Stimulated activated CD4-positive, alpha-beta T cell treated with anti-CD3 and anti-CD28 coated beads, Interleukin-1b, Interleukin-23, amount 100 ng/mL, for 4 hours (primary cell): ENCODE data around the gene POTED.
"Not testable (repeated sequence)": the region's sequence is repeated elsewhere in the genome, so short reads cannot be mapped to it uniquely, and the experiment has no call there.

Source experiments
- DNase-seq, 2 donors: peaks; one replicate each; pipeline ENCODE4 v3.0.0-alpha.2; 2020; ENCODE audit warnings: low read depth in 2 of 2

POTED gene

GRCh38 chr21:13609477-13609876 is at the start of gene POTED:
Gene POTED (plus strand): TSS chr21:13609777. CDS start chr21:13610229, 452 bp downstream.
- DNase-seq = not testable (repeated sequence)

DNA sequence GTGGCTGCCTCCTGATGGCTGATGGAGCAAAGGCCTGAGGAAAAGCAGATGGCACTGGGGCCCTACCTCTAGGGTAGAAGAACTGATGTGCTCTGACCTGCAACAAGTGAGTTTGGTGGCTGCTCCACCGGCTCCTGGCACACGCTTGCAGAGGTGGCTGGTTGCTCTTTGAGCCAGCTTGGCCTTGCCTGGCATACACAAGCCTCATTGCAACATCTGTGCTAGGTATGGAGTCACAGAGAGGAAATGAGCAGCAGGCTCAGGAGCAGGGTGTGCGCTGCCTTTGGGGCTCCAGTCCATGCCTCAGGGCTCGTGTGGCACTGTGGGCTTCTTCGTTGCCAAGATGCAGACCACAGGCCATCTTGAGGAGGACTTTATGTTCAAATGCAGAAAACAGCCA is 40.5 kb downstream of the POTED start:
- not testable (repeated sequence) for DNase-seq

- not testable (repeated sequence) for DNase-seq
Observed at GRCh38 chr21:13651746-13652145, 42.2 kb downstream of the POTED start.
